ENCODE results near the gene BCL3.
"Not testable (repeated sequence)": the region's sequence is repeated elsewhere in the genome, so short reads cannot be mapped to it uniquely, and the experiment has no call there.

Gene BCL3

GRCh38 chr19:44772959-44773358 is 24.5 kb downstream of the BCL3 start:
- in situ Hi-C loops (cut with HindIII; ENCODE audit: low pct_ligation_motif_present, low pct_unique_long_range_greater_than_20kb, low sequenced_read_pairs): no loop called here
- DNase-seq: no peak

- no peak for DNase-seq
- in situ Hi-C loops (cut with HindIII; ENCODE audit: low pct_ligation_motif_present, low pct_unique_long_range_greater_than_20kb, low sequenced_read_pairs): no loop called here
Observed at GRCh38 chr19:44775676-44776240, 27.2 kb downstream of the BCL3 start.

GRCh38 chr19:44776402-44777096 is 28.0 kb downstream of the BCL3 start:
- DNase-seq: no peak
- in situ Hi-C loops (cut with HindIII; ENCODE audit: low pct_ligation_motif_present, low pct_unique_long_range_greater_than_20kb, low sequenced_read_pairs): no loop called here

- in situ Hi-C loops (cut with HindIII; ENCODE audit: low pct_ligation_motif_present, low pct_unique_long_range_greater_than_20kb, low sequenced_read_pairs): no loop called here
- no peak for DNase-seq
Observed at GRCh38 chr19:44777715-44778347, 29.3 kb downstream of the BCL3 start, which contains the start of gene CBLC. Gene CBLC (plus strand): TSS chr19:44777890. CDS start chr19:44777932, 42 bp downstream.

- in situ Hi-C loops (cut with HindIII; ENCODE audit: low pct_ligation_motif_present, low pct_unique_long_range_greater_than_20kb, low sequenced_read_pairs): no loop called here
- no peak for DNase-seq
Observed at GRCh38 chr19:44779150-44779549, 30.6 kb downstream of the BCL3 start.

GRCh38 chr19:44781694-44782093 is 33.2 kb downstream of the BCL3 start:
- in situ Hi-C loops (cut with HindIII; ENCODE audit: low pct_ligation_motif_present, low pct_unique_long_range_greater_than_20kb, low sequenced_read_pairs); DNase-seq: not testable (repeated sequence)

GRCh38 chr19:44782729-44783128 is 34.2 kb downstream of the BCL3 start:
- in situ Hi-C loops (cut with HindIII; ENCODE audit: low pct_ligation_motif_present, low pct_unique_long_range_greater_than_20kb, low sequenced_read_pairs): no loop called here
- DNase-seq: no peak

- no peak for DNase-seq
- in situ Hi-C loops (cut with HindIII; ENCODE audit: low pct_ligation_motif_present, low pct_unique_long_range_greater_than_20kb, low sequenced_read_pairs): no loop called here
Observed at GRCh38 chr19:44783545-44783944, 35.0 kb downstream of the BCL3 start.

- in situ Hi-C loops (cut with HindIII; ENCODE audit: low pct_ligation_motif_present, low pct_unique_long_range_greater_than_20kb, low sequenced_read_pairs): no loop called here
- DNase-seq: no peak
Observed at GRCh38 chr19:44785271-44785670, 36.8 kb downstream of the BCL3 start.

GRCh38 chr19:44785993-44786392 is 37.5 kb downstream of the BCL3 start:
- DNase-seq: no peak
- in situ Hi-C loops (cut with HindIII; ENCODE audit: low pct_ligation_motif_present, low pct_unique_long_range_greater_than_20kb, low sequenced_read_pairs): no loop called here

- in situ Hi-C loops (cut with HindIII; ENCODE audit: low pct_ligation_motif_present, low pct_unique_long_range_greater_than_20kb, low sequenced_read_pairs): no loop called here
- DNase-seq: no peak
Observed at GRCh38 chr19:44788971-44789370, 40.5 kb downstream of the BCL3 start.

- in situ Hi-C loops (cut with HindIII; ENCODE audit: low pct_ligation_motif_present, low pct_unique_long_range_greater_than_20kb, low sequenced_read_pairs): no loop called here
- DNase-seq: no peak
Observed at GRCh38 chr19:44789943-44790483, 41.5 kb downstream of the BCL3 start.

- in situ Hi-C loops (cut with HindIII; ENCODE audit: low pct_ligation_motif_present, low pct_unique_long_range_greater_than_20kb, low sequenced_read_pairs): no loop called here
- no peak for DNase-seq
Observed at GRCh38 chr19:44792281-44792680, 43.8 kb downstream of the BCL3 start.

- no peak for DNase-seq
- in situ Hi-C loops (cut with HindIII; ENCODE audit: low pct_ligation_motif_present, low pct_unique_long_range_greater_than_20kb, low sequenced_read_pairs): no loop called here
Observed at GRCh38 chr19:44794610-44795009, 46.1 kb downstream of the BCL3 start.

GRCh38 chr19:44795398-44795987 is 47.0 kb downstream of the BCL3 start:
- in situ Hi-C loops (cut with HindIII; ENCODE audit: low pct_ligation_motif_present, low pct_unique_long_range_greater_than_20kb, low sequenced_read_pairs): no loop called here
- no peak for DNase-seq

- in situ Hi-C loops (cut with HindIII; ENCODE audit: low pct_ligation_motif_present, low pct_unique_long_range_greater_than_20kb, low sequenced_read_pairs): no loop called here
- no peak for DNase-seq
Observed at GRCh38 chr19:44796701-44797115, 48.2 kb downstream of the BCL3 start.

GRCh38 chr19:44799627-44800346 is 51.3 kb downstream of the BCL3 start:
- no peak for DNase-seq
- in situ Hi-C loops (cut with HindIII; ENCODE audit: low pct_ligation_motif_present, low pct_unique_long_range_greater_than_20kb, low sequenced_read_pairs): no loop called here

GRCh38 chr19:44800461-44800860 is 52.0 kb downstream of the BCL3 start:
- in situ Hi-C loops (cut with HindIII; ENCODE audit: low pct_ligation_motif_present, low pct_unique_long_range_greater_than_20kb, low sequenced_read_pairs): no loop called here
- DNase-seq: peak; percentile 74
